ENCODE measurements around the gene HOXA4.

HOXA4 gene

DNA sequence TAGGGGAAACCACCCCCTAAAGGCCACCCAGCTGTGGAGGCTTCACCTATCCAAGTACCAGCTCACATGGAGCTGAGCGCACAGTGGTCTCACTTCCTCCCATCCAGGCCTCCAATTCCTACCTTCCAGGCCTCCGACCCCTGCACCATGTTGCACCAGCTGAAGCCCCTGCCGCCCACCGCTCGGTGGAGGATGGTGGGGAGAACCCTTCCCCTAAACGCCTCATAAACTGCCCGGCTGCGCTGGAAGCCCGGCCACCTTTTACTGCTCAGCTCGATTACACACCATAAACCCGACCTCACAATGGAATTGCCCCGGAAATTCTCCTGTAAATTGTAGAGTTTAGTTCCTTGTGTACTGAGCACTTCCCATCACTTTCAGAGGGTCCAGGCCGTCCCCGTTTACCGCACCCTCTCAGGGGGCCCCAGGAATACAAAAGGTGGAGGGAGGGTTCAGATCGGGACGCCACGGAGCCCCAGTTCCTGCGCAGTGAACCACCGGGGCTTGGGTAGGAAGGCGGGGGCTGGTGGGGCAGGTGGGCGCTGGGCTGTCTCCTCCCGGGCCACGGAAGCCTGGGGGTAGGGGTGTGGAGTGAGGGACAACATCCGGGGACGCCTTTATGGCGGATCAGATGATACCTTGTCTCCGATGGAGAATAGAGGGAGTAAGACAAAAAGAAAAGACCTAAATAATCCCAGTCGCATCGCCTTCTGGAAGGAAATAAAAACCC, 27.3 kb upstream of the HOXA4 start:
- no peak overlapping the region for H2BK5ac ChIP-seq (ENCODE audit: low read depth, low read length, poor library complexity, severe bottlenecking)
- no peak overlapping the region for H2BK12ac ChIP-seq (ENCODE audit: low read length in 2 of 2)
- H3K23ac ChIP-seq (ENCODE audit: low read length in 2 of 2) = no peak overlapping the region
- H2BK120ac ChIP-seq (ENCODE audit: low read depth, low read length) = no peak overlapping the region
- H2BK15ac ChIP-seq (ENCODE audit: low read depth, poor library complexity, severe bottlenecking) = no peak overlapping the region
- H3K18ac ChIP-seq (ENCODE audit: low read depth in 1 of 2, low read length in 2 of 2) = no peak overlapping the region
- H3K36me3 ChIP-seq (ENCODE audit: control insufficient read depth in 1 of 2, insufficient read depth in 2 of 2, low read depth in 1 of 2, low read length in 2 of 2) = peaks cover 7 to 19% of the 10 kb centered on the region in 2 experiments
- DNase-seq = no peak
- H3K9me3 ChIP-seq (ENCODE audit: control insufficient read depth, low read length) = no peaks in the 10 kb centered on the region
- H3K9ac ChIP-seq (ENCODE audit: low read length) = peak overlapping the region; percentile 77
- no peak overlapping the region for H3K4ac ChIP-seq (ENCODE audit: low read depth in 1 of 2, low read length in 2 of 2)
- no peak overlapping the region for H3K4me2 ChIP-seq (ENCODE audit: low read length, poor library complexity, severe bottlenecking)
- no peak overlapping the region for H3K14ac ChIP-seq (ENCODE audit: low read length in 2 of 2)
- peaks cover 5% of the 10 kb centered on the region for H3K79me1 ChIP-seq (replicated peaks; ENCODE audit: low read length, poor library complexity, severe bottlenecking)
- H2AFZ ChIP-seq (ENCODE audit: low read depth, low read length) = no peak overlapping the region
- no peak overlapping the region for H3K27ac ChIP-seq (ENCODE audit: low read length, poor library complexity, severe bottlenecking)
- 61% methylated on average over 26 of the region's 30 CpGs for WGBS
- no peak overlapping the region for H2AK5ac ChIP-seq (ENCODE audit: low read length, severe bottlenecking)
- peak overlapping the region in 1 of 2 experiments; percentile 82 for H3K4me3 ChIP-seq (ENCODE audit: insufficient read depth in 1 of 2, low read depth in 1 of 2, low read length in 2 of 2)
- H4K91ac ChIP-seq (ENCODE audit: low read length) = no peak overlapping the region
- peaks cover 18% of the 10 kb centered on the region for H3K4me1 ChIP-seq (ENCODE audit: control insufficient read depth, insufficient read depth, low read depth, low read length)
- peaks cover 0 to 59% of the 10 kb centered on the region in 2 experiments for H3K27me3 ChIP-seq (ENCODE audit: control insufficient read depth in 1 of 2, insufficient read depth in 1 of 2, low read length in 2 of 2)
- H4K8ac ChIP-seq (ENCODE audit: low read length) = no peak overlapping the region

DNA sequence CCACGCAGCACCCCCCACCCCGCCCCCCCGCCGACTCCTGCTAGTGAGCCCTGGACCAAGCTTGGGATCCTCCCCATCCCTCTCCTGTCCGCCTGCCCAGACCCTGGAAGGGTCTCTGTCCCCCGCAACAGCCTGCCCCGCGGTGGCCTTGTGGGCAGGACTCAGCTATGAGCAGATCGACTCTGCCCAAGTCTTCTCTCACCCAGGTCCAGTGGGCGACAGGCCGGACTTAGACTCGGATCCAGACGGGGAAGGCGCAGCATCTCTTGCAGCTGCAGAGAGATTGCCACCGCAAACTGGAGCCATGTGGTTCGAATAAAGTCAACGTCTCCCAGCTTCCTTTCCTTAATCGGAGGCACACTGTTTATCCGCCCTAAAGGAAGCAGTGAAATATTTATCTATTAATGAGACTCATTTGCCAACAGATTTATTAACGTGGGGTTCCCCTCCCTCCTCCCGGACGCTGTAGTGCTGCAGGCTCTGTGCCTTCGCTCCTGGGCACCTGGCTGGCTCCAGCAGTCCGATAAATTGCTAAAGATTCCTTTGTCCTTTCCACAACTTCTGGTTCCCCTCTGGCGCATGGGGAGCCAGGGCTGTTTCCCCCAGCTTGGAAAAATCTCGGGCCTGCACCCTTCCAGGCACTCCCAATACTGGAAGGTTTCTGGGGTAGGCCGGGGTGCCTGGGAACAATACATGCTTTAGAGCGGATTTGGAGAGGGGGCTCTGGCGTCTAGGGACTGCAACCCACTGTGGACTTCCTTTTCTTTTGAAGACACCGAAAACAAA, 26.6 kb upstream of the HOXA4 start:
- H3K4me2 ChIP-seq (ENCODE audit: low read length, poor library complexity, severe bottlenecking) = no peak overlapping the region
- WGBS = 64% methylated on average over 29 of the region's 30 CpGs
- no peak overlapping the region for H3K4ac ChIP-seq (ENCODE audit: low read depth in 1 of 2, low read length in 2 of 2)
- H3K4me3 ChIP-seq (ENCODE audit: insufficient read depth in 1 of 2, low read depth in 1 of 2, low read length in 2 of 2) = peak overlapping the region in 1 of 2 experiments; percentile 82
- H2AK5ac ChIP-seq (ENCODE audit: low read length, severe bottlenecking) = no peak overlapping the region
- no peak overlapping the region for H3K23ac ChIP-seq (ENCODE audit: low read length in 2 of 2)
- no peak for DNase-seq
- peaks cover 0 to 67% of the 10 kb centered on the region in 2 experiments for H3K27me3 ChIP-seq (ENCODE audit: control insufficient read depth in 1 of 2, insufficient read depth in 1 of 2, low read length in 2 of 2)
- H3K36me3 ChIP-seq (ENCODE audit: control insufficient read depth in 1 of 2, insufficient read depth in 2 of 2, low read depth in 1 of 2, low read length in 2 of 2) = peaks cover 0 to 24% of the 10 kb centered on the region in 2 experiments
- H2BK12ac ChIP-seq (ENCODE audit: low read length in 2 of 2) = no peak overlapping the region
- H3K4me1 ChIP-seq (ENCODE audit: control insufficient read depth, insufficient read depth, low read depth, low read length) = peaks cover 20% of the 10 kb centered on the region
- H4K91ac ChIP-seq (ENCODE audit: low read length) = no peak overlapping the region
- peaks cover 6% of the 10 kb centered on the region for H3K79me1 ChIP-seq (replicated peaks; ENCODE audit: low read length, poor library complexity, severe bottlenecking)
- H2BK15ac ChIP-seq (ENCODE audit: low read depth, poor library complexity, severe bottlenecking) = no peak overlapping the region
- no peak overlapping the region for H4K8ac ChIP-seq (ENCODE audit: low read length)
- H3K18ac ChIP-seq (ENCODE audit: low read depth in 1 of 2, low read length in 2 of 2) = no peak overlapping the region
- H2AFZ ChIP-seq (ENCODE audit: low read depth, low read length) = no peak overlapping the region
- no peak overlapping the region for H2BK120ac ChIP-seq (ENCODE audit: low read depth, low read length)
- H3K9me3 ChIP-seq (ENCODE audit: control insufficient read depth, low read length) = no peaks in the 10 kb centered on the region
- no peak overlapping the region for H3K14ac ChIP-seq (ENCODE audit: low read length in 2 of 2)
- no peak overlapping the region for H3K27ac ChIP-seq (ENCODE audit: low read length, poor library complexity, severe bottlenecking)
- H2BK5ac ChIP-seq (ENCODE audit: low read depth, low read length, poor library complexity, severe bottlenecking) = no peak overlapping the region
- H3K9ac ChIP-seq (ENCODE audit: low read length) = peak overlapping the region; percentile 77

DNA sequence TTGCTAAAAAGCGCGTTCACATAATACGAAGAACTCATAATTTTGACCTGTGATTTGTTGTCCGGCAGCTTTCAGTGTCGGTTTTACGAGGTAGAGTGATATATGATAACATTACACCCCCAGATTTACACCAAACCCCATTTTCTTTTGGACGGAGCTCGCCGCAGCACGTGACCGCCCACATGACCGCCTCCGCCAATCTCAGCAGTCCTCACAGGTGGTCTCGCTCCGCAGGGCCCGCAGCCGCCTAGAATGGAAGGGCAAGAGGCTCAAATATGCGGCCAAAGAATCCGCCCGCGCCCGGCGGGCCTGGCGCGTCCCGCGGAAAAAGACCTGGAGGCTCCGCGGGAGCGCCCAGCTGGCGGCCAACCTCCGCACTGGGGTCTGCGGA, 25.9 kb upstream of the HOXA4 start, which contains the start of gene HOXA7:
Gene HOXA7 (minus strand): TSS at position 168 of the 391 bp plus-strand sequence. CDS start 130 bp downstream, at position 38.
- H2BK120ac ChIP-seq (ENCODE audit: low read depth, low read length) = no peak within 1 kb of the TSS
- no peak within 1 kb of the TSS for H3K4me2 ChIP-seq (ENCODE audit: low read length, poor library complexity, severe bottlenecking)
- peaks cover 8% of the 10 kb centered on the region for H3K79me1 ChIP-seq (replicated peaks; ENCODE audit: low read length, poor library complexity, severe bottlenecking)
- H3K4me1 ChIP-seq (ENCODE audit: control insufficient read depth, insufficient read depth, low read depth, low read length) = peaks cover 18% of the 10 kb centered on the region
- DNase-seq = no peak
- no peak within 1 kb of the TSS for H3K14ac ChIP-seq (ENCODE audit: low read length in 2 of 2)
- no peak within 1 kb of the TSS for H2BK5ac ChIP-seq (ENCODE audit: low read depth, low read length, poor library complexity, severe bottlenecking)
- H3K9me3 ChIP-seq (ENCODE audit: control insufficient read depth, low read length) = no peaks in the 10 kb centered on the region
- no peak within 1 kb of the TSS for H3K4ac ChIP-seq (ENCODE audit: low read depth in 1 of 2, low read length in 2 of 2)
- no peak within 1 kb of the TSS for H2AK5ac ChIP-seq (ENCODE audit: low read length, severe bottlenecking)
- no peak within 1 kb of the TSS for H2BK12ac ChIP-seq (ENCODE audit: low read length in 2 of 2)
- no peak within 1 kb of the TSS for H3K27ac ChIP-seq (ENCODE audit: low read length, poor library complexity, severe bottlenecking)
- H3K27me3 ChIP-seq (ENCODE audit: control insufficient read depth in 1 of 2, insufficient read depth in 1 of 2, low read length in 2 of 2) = peaks cover 0 to 73% of the 10 kb centered on the region in 2 experiments
- no peak within 1 kb of the TSS for H2BK15ac ChIP-seq (ENCODE audit: low read depth, poor library complexity, severe bottlenecking)
- H3K9ac ChIP-seq (ENCODE audit: low read length) = peak within 1 kb of the TSS; percentile 90
- 38% methylated on average over 33 of the region's 33 CpGs for WGBS
- peak within 1 kb of the TSS; percentile 32 to 82 for H3K4me3 ChIP-seq (ENCODE audit: insufficient read depth in 1 of 2, low read depth in 1 of 2, low read length in 2 of 2)
- peak within 1 kb of the TSS in 1 of 2 experiments; percentile 41 for H3K23ac ChIP-seq (ENCODE audit: low read length in 2 of 2)
- H2AFZ ChIP-seq (ENCODE audit: low read depth, low read length) = peak within 1 kb of the TSS; percentile 36
- no peak within 1 kb of the TSS for H4K91ac ChIP-seq (ENCODE audit: low read length)
- H3K36me3 ChIP-seq (ENCODE audit: control insufficient read depth in 1 of 2, insufficient read depth in 2 of 2, low read depth in 1 of 2, low read length in 2 of 2) = peaks cover 0 to 23% of the 10 kb centered on the region in 2 experiments
- peak within 1 kb of the TSS; percentile 34 to 41 for H3K18ac ChIP-seq (ENCODE audit: low read depth in 1 of 2, low read length in 2 of 2)
- H4K8ac ChIP-seq (ENCODE audit: low read length) = peak within 1 kb of the TSS; percentile 57
